RPMI7951 (cell line): Measurements from ENCODE around the gene CDC14B. TPM values are rescaled to one million over a fixed set of nuclear protein-coding genes. Genes with fewer than 3 reads are reported as not detected.
"Not testable (repeated sequence)": the region's sequence is repeated elsewhere in the genome, so short reads cannot be mapped to it uniquely, and the experiment has no call there.

ENCODE experiments used
- DNase-seq: peaks from one replicate; pipeline ENCODE4 v3.0.0-alpha.2; 2012; ENCODE audit warnings: low read depth
- total RNA-seq: library from RNA; depleted of rRNA; stranded (reverse); fragments of >200 nt; shearing (Covaris generic); gene quantifications from 2 replicates; pipeline ENCODE4 v1.2.3, GENCODE V29; 2014; rRNA removed

Gene CDC14B
- total RNA-seq: 14.0 and 15.5 TPM in 2 replicates

DNA sequence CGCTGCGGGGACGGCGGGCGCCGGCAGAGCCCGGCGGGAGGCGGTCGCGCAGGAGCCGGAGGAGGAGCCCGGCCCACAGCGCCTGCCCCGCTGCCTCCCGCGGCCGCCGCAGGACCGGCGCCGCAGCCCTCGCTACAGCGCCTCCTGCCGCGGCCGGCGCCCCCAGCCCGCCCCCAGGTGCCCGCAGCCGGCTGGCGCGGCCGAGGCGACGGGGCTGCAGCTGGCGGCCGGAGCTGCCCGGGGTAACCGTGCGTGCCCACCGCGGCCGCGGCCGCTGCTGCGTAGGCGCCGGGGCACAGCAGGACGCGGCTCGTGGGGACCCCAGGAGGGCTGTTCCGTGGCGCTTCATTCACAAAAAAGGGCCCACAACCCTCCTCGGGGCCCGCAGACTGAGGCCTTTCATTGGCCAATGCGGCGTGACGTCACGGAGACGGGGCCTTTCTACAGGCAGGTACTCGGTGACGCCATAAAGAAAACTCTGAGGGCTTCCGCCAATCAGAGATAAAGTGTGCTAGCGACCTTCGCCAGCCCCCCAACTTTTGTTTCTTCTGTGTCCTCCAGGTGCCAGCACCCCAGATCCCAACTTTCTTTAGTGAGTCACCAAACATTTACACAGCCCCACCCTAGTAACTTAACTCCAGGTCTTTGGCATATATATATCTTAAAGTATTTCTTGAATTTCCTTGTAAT, at the start of gene CDC14B:
CDC14B (minus strand) TSS at position 353 of the 690 bp plus-strand sequence. CDS start 465 bp downstream, outside the sequence.
- peak; percentile 87 for DNase-seq

DNA sequence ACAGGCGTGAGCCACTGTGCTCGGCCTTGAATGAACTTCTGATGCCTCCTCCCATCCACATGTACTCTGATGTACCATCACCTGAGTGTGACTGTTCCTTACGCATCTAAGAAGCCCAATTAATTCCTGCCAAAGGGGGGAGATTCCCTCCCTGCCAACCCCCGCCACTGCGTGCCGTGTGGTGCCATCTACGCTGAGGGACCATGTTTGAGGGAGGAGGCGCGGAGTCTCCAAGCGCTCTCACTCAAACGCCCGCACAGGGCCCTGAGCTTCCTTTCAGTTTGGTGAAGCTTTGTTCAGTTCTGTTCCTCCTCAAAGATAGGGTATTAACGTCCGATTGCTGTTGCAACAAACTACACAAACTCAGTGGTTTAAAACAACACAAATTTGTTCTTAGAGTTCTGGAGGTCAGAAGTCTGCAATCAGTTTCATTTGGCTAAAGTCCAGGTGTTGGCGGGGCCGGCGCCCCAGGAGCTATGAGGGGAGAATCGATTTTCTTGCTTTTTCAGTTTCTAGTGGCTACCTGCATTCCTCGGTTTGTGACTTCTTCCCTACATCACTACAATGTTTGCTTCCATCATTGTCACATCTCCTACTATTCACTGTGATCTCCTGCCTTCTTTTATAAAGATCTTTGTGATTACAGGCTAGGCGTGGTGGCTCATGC, 49.4 kb upstream of the CDC14B start:
- DNase-seq: no peak

DNA sequence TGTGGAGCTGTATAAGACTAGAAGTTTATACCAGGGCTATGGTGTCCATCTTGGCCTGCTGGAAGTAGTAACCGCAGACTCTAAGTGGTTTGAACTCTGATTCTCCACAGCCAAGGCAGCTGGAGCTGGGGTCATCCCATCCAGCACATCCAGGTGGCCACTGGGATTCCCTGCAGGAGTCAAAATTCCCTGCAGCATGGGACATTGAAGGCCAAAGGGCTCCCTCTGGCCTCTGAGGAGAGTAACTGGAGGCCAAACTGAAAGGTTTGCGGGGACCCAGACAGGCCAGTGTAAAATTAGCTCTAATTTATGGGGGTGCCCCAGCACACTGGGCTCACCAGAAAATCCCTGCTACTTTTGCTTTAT, 47.7 kb upstream of the CDC14B start:
- DNase-seq: no peak

DNA sequence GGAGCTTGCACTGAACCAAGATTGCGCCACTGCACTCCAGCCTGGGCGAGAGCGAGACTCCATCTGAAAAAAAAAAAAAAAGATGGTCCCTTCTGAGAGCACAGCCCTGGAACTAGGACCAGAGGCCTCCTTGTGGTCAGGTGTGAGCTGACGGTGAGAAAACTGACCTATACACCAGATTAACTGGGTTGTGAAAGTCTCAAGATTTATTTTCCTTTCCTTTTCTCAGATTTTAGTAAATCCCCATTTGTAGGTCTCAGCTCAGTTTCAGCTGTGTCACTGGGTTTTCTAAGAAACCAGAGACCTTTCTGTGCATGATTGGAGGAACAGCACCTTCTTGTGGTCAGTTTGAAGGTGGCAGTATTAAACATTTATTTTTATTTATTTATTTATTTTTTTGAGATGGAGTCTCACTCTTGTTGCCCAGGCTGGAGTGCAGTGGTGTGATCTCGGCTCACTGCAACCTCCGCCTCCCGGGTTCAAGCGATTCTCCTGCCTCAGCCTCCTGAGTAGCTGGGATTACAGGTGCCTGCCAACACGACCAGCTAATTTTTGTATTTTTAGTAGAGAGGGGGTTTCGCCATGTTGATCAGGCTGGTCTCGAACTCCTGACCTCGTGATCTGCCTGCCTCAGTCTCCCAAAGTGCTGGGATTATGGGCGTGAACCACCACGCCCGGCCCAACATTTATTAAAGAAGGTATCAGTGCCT, 47.2 kb upstream of the CDC14B start:
- peak; percentile 70 for DNase-seq

DNA sequence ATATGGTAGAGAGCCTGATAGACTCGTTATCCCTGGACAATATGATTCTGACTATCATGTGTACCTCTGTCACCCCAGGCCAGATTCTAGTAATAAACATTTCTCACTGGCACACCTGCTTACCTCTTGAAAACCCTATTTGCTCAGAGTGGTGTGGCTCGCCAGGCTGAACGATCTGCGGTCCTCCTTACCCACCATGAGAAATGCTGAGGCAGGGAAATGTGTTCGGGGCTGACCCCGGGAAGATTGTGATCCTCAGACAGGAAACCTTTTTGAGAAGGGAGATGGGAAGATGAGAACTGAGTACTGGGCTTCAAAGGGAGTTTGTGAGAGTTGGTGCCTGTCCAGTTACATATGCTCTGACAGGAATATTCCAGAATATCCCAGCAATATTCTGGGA, 46.1 kb upstream of the CDC14B start:
- DNase-seq: no peak

DNA sequence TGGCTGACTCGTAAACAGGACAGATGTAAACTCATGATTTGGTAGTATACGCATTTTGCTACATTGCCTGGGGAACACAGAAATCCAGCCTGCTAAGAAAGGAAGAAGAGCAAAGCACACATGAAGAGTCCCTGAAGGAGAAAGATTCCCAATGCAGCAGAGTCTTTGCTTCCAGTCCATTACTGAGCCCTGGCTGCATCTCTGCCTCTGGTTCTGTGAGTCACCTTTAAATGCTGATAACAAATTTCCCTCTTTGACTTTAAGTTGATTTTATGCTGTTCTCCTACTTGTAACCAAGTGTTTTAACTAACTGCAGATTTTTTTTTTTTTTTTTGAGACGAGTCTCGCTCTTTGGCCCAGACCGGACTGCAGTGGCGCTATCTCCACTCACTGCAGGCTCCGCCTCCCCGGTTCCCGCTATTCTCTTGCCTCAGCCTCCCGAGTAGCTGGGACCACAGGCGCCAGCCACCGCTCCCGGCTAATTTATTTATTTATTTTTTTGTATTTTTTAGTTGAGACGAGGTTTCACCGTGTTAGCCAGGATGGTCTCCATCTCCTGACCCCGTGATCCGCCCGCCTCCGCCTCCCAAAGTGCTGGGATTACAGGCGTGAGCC, 44.0 kb upstream of the CDC14B start:
- DNase-seq: no peak

DNA sequence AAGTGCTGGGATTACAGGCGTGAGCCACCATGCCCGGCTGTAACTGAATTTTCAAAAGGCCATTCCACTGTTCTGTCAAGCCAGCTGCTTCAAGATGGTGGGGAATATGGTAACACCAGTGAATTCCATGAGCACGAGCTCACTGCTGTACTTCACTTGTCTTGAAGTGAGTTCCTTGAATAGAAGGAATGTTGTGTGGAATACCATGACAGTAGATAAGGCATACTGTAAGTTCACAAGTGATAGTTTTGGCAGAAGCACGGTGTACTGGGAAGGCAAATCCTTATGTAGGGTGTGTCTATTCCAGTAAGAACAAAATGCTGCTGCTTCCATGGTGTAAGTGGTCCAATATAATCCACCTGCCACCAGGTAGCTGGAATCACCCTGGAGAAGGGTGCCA, 42.1 kb upstream of the CDC14B start:
- DNase-seq: peak; percentile 24

DNA sequence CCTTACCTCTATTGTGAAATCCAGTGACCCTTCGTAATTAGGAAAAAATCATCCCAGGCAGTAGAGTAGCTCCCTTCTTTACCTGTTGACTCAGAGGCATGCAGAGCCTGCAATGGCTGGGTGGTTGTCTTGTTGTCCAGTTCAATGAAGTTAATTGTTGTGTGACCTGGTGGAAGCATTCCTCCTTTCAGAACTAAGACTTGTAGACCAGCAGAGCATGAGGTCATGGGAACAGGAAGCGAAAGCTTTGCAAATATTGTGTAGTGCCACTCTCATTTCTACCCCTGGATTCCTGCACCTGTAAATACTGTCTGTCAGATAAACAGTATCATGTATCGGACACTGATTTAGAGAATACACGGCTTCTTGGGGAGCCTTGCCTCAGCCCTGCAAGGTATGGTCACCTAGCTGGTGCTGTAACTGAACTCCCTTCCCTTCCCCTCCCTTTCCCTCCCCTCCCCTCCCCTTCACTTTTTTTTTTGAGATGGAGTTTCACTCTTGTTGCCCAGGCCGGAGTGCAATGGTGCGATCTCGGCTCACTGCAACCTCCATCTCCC, 41.1 kb upstream of the CDC14B start:
- DNase-seq: no peak

DNA sequence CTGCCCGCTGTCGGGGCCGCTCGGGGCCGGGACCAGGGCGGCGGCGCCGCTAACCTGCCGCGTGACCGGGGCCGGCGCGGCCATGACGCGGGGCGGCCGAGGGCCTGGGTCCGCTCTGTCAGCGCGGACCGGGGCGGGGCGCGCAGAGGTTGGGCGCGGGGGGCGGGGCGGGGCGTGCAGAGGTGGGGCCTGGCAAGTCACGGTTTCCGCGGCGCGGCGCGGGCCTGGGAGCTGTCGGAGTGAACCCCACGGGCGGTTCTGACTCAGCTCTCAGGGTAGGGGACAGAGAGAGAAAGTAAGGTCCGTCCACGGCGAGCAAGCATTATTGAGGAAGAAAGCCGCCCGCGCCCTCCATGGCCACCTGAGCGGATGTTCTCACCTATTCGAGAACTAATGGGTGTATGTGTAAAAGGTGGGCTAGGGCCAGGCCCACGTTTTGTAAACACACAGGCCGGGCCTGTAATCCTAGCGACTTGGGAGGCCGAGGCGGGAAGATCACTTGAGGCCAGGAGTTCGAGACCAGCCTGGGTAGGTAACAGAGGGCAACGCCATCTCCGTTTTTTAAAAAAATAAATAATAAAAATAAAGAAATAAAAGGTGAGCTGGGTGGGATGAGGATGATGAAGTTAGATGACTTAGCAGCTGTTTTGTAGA, 35.7 kb upstream of the CDC14B start, which contains the start of gene PRXL2C:
PRXL2C (minus strand) TSS at position 120 of the 654 bp plus-strand sequence; CDS start at position 84, 36 bp downstream.
- peak; percentile 81 for DNase-seq

DNA sequence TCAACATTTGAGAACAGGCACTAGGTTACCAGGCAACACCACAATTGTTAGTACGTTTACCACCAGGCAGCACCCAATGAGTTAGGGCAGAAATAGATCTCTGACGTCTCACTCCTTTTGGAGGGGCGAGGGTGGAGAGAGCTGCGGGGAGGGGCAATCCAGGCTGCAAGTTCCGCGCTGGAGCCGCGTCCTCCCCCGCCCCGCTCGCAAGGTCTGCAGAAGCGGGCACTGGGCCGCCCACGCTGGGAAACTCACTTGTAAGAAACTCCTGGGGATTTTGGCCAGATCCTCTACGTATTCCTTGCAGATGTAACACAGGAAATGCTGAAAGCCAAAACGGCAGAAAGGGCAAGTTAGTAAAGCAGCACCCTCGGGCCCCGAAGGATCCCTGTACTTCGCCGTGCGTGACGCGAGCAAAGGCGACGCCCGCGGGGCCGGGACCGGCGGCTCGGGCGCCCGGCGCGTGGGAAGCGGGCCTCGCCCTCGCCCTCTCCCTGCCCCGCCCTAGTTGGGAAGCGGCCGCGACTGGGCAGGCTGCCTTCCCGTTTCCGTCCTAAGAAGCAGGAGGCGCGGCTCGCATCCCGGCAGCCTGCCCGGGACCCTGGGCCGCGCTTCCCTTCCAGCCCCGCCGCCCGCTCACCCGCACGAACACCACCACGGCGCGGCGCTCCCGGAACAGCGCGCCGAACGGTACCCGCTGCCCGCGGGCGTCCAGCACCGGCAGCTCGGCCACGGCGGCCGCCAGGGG, 35.0 kb upstream of the CDC14B start:
- peak; percentile 86 for DNase-seq

DNA sequence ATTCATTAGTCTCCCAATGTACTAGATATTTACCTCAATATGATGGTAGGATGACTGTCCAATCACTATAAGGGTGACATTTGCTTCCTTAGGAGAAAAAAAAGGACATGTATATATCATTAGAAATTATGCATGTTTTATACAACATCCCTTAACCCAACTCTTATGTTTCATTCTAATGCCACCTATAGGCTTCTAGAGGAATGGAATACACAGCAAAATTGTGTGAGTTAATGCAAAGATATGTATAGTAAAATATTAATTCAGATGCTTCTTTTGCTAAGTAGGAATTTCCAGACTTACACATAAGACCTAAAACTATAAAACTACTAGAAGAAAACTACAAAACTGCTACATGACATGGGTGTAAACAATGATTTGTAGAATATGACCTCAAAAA, 32.0 kb upstream of the CDC14B start:
- peak; percentile 21 for DNase-seq

DNA sequence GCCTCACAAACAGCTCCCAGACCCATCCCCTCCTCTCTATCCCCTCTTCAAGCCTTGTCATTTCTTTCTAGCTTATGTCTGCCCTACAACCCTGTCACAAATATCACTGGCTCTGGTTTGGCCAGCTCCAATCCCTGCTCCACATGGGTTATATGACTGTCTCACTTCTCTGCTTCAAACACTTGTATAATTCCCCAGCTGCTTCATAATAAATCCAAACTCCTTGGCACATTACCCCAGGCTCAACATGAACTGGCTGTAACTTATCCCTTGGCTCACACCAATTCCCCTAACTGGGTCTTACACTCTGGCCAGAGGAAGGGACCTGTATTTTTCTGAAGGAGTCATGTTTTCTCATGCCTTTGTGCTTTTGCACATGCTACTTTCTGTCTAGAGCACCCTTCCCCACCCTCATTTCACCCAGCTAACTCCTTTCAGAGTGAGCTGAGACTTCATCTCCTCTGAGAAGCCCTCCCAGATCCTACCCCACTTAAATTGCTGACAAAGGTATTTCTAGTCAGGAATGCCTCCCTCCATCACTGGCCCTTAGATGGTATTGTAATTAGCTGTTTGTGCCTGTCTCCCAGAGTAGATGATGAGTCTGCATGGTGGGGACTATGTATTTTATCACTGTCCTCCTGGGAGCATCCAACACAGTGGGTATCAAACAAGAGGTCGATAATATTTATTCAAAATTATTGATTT, 30.1 kb upstream of the CDC14B start:
- DNase-seq: no peak

DNA sequence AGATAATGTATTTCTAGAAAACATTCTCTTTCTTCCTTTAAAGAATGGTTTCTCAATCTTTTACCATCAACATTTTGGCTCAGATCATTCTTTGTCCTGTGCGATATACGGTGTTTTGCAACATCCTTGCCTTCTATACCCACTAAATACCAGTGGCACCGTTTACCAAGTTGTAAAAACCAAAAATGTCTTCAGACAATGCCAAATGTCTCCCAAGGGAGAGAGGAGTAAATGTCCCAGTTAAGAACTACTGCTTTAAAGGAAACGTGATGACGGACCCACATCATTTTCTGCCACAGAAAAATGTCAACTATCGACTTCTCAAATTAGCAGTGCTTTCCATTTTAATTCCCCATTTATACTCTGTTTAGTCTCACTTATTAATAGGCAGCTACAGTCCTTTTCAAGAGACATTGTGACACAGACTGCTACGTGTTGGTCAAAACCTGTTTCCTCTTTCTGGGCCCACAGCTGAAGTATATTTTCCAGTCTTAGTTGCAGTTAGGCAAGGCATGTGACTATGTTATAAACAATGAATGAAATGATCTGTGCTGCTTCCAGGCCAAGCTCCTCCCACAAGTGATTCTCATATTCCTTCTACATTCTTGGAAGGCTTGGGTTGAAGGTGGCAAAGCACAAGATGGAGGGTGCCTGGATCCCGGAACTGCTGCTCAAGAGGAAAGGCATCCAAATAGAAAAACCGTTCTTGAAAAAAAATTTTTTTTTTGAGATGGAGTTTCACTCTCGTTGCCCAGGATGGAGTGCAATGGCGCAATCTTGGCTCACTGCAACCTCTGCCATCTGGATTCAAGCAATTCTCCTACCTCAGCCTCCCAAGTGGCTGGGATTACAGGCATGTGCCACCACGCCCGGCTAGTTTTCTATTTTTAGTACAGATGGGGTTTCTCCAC, 26.7 kb upstream of the CDC14B start:
- DNase-seq: peak; percentile 72

DNA sequence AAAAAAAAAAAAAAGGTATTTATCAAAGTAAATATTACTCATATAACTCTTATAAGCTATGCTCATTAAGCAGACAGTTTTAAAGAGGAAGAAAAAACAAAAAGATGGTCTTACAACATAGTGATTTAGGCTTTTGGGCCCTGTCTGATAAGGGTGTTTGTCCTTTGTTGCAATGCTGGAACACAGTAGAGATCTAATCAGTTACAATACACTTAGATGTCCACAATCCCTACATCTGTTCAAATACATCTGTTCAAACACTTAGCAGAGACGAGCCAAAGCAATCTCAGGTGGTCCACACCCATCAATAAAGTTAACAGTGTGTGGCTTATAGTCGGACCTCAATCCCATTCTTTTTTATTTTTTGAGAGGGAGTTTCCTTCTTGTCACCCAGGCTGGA, 24.5 kb upstream of the CDC14B start:
- DNase-seq: no peak

DNA sequence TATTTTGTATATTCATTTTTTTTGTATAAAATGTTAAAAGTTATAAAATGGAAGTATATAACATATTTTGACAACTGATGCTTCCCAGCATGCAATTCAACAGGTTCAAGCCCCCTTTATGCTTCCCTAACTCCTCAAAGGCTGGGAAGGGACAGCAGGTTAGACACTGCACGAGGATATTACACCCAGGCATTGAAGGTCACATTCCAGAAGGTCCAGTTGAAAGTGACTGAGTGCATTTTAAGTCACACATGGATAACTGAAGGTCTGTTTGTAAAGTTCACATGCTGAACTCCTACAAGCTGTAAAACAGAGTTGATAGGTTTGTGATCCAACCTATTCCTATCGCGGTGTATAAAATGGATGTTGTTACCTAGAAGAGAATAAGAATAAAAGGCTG, 21.9 kb upstream of the CDC14B start:
- DNase-seq: no peak

DNA sequence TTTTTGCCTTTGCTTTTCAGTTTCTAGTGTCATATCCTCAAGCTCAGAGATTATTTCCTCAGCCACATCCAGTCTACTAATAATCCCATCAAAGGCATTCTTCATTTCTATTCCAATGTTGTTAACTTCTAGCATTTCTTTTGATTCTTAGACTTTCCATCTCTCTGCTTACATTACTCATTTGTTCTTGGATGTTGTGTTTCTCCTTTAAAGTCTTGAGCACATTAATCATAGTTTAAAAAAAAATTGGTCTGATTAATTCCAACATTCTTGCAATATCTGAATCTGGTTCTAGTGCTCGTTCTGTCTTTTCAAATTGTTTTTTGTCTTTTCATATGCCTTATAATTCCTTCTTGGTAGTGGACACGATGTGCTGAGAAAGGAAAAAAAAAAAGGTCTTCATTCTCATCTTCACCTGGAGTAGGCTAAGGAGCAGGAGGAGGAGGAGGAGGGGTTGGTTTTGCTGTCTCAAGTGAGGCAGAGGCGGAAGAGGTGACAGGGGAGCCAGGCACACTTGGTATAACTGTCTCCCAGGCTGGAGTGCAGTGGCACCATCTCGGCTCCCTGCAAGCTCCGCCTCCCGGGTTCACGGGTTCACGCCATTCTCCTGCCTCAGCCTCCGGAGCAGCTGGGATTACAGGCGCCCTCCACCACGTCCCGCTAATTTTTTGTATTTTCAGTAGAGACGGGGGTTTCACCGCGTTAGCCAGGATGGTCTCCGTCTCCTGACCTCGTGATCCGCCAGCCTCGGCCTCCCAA, 19.1 kb upstream of the CDC14B start:
- DNase-seq: no peak

DNA sequence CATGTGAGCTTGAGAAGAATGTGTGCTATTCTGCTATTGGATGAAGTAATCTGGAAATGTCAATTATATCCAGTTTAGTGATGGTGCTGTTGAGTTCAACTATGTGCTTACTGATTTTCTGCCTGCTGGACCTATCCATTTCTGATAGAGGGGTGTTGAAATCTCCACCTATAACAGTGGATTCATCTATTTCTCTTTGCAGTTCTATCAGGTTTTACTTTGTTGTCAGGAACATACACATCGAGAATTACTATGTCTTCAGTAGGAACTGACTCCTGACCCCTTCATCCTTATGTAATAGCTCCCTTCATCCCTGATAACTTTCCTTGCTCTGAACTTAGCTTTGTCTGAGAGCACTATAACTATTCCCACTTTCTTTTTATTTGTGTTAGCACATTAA, 16.7 kb upstream of the CDC14B start:
- DNase-seq: no peak

DNA sequence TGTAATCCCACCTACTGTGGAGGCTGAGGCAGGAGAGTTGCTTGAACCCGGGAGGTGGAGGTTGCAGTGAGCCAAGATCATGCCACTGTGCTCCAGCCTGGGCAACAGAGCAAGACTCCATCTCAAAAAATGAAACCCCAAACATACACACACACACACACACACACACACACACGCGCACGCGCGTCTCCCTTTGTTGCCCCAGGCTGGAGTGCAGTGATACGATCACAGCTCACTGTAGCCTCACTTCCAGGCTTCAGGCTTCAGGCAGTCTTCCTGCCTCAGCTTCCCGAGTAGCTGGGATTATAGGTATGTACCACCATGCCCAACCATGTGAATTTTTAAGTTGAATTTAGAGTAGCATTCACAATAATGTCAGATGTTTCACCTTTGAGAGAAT, 13.9 kb upstream of the CDC14B start:
- DNase-seq: not testable (repeated sequence)
